Astrocyte (in vitro differentiated cells and primary cell): Measurements from ENCODE around the gene TMTC2. TPM values are rescaled to one million over a fixed set of nuclear protein-coding genes. Genes with fewer than 3 reads are reported as not detected.

Experiments used
- DNase-seq: peaks from one replicate; pipeline ENCODE4 v3.0.0-alpha.2; 2010; ENCODE audit warnings: low read depth
- FAIRE-seq: peaks from 2 replicates; lab custom pipeline; 2011; peaks lifted over from hg19 to GRCh38; lab: Jason Lieb, UNC
- H2AFZ ChIP-seq: 2 replicates; pipeline ENCODE4 v1.6.0; 2012; ENCODE audit warnings: low read depth, low read length, inconsistent platforms
- H3K27ac ChIP-seq: 2 replicates; pipeline ENCODE4 v1.5.1; 2011; ENCODE audit warnings: low read depth, low read length, inconsistent platforms
- H3K27me3 ChIP-seq: 2 replicates; pipeline ENCODE4 v1.6.0; 2011; ENCODE audit warnings: low read length, inconsistent platforms; ENCODE audit not compliant: insufficient read depth
- H3K36me3 ChIP-seq: 2 replicates; pipeline ENCODE4 v1.5.1; 2011; ENCODE audit warnings: low read length, inconsistent platforms; ENCODE audit not compliant: insufficient read depth
- H3K4me1 ChIP-seq: 2 replicates; pipeline ENCODE4 v1.5.1; 2011; ENCODE audit warnings: low read length, inconsistent platforms; ENCODE audit not compliant: insufficient read depth
- H3K4me2 ChIP-seq: 2 replicates; pipeline ENCODE4 v1.6.0; 2012; ENCODE audit warnings: low read length, inconsistent platforms
- H3K4me3 ChIP-seq: 2 replicates; pipeline ENCODE4 v1.5.1; 2011; ENCODE audit warnings: low read depth, mild to moderate bottlenecking, low read length, inconsistent platforms; ENCODE audit not compliant: insufficient read depth
- H3K79me2 ChIP-seq: 2 replicates; pipeline ENCODE4 v1.6.0; 2012; ENCODE audit warnings: mild to moderate bottlenecking, low read length, inconsistent platforms; ENCODE audit not compliant: insufficient read depth
- H3K9ac ChIP-seq: 2 replicates; pipeline ENCODE4 v1.6.0; 2012; ENCODE audit warnings: mild to moderate bottlenecking, low read length, inconsistent platforms
- H3K9me3 ChIP-seq: 2 replicates; pipeline ENCODE4 v1.5.1; 2012; ENCODE audit warnings: low read depth, mild to moderate bottlenecking, low read length, inconsistent platforms; ENCODE audit not compliant: insufficient read depth
- H4K20me1 ChIP-seq: 2 replicates; pipeline ENCODE4 v1.6.0; 2012; ENCODE audit warnings: low read length, inconsistent platforms; ENCODE audit not compliant: insufficient read depth
- H3K27ac Mint-ChIP-seq: one replicate; pipeline ENCODE4 v1.8.0; 2021; ENCODE audit warnings: mild to moderate bottlenecking, mixed read lengths; ENCODE audit not compliant: unreplicated experiment
- H3K27me3 Mint-ChIP-seq: one replicate; pipeline ENCODE4 v1.8.0; 2021; ENCODE audit warnings: low read depth, mixed read lengths; ENCODE audit not compliant: unreplicated experiment
- H3K36me3 Mint-ChIP-seq: one replicate; pipeline ENCODE4 v1.8.0; 2021; ENCODE audit warnings: low read depth, mixed read lengths; ENCODE audit not compliant: unreplicated experiment
- H3K4me1 Mint-ChIP-seq: one replicate; pipeline ENCODE4 v1.8.0; 2021; ENCODE audit warnings: low read depth, mixed read lengths; ENCODE audit not compliant: unreplicated experiment
- H3K4me3 Mint-ChIP-seq: one replicate; pipeline ENCODE4 v1.8.0; 2021; ENCODE audit warnings: mild to moderate bottlenecking, moderate library complexity, mixed read lengths; ENCODE audit not compliant: unreplicated experiment
- H3K9me3 Mint-ChIP-seq: one replicate; pipeline ENCODE4 v1.8.0; 2021; ENCODE audit warnings: mild to moderate bottlenecking, mixed read lengths; ENCODE audit not compliant: unreplicated experiment
- CTCF ChIP-seq: IDR thresholded peaks from 2 replicates; pipeline ENCODE4 v1.5.1; 2011; ENCODE audit warnings: low read depth, mild to moderate bottlenecking, inconsistent platforms, low read length, moderate library complexity; ENCODE audit not compliant: insufficient read depth
- EZH2 ChIP-seq: IDR thresholded peaks from 2 replicates; pipeline ENCODE4 v1.6.1; 2012; ENCODE audit warnings: mild to moderate bottlenecking, low read length, inconsistent platforms; ENCODE audit not compliant: insufficient read depth
- total RNA-seq: library from RNA; stranded (reverse); gene quantifications from 2 replicates; pipeline ENCODE4 v1.2.1, GENCODE V29; 2021

Gene TMTC2
- total RNA-seq, 1 donor from 2014 or later = 2.2 TPM

- Mint-ChIP-seq H3K27ac (no peak overlapping the region), H3K36me3 (no peaks in the 10 kb centered on the region), H3K27me3 (no peaks in the 10 kb centered on the region), H3K4me1 (no peaks in the 10 kb centered on the region), H3K9me3 (no peaks in the 10 kb centered on the region), H3K4me3 (no peak overlapping the region)
- no peaks in the 10 kb centered on the region for H3K4me1 ChIP-seq
- FAIRE-seq = no peak
- H4K20me1 ChIP-seq = no peaks in the 10 kb centered on the region
- H3K4me2 ChIP-seq = no peak overlapping the region
- H3K79me2 ChIP-seq = no peaks in the 10 kb centered on the region
- H3K36me3 ChIP-seq = no peaks in the 10 kb centered on the region
- no peaks in the 10 kb centered on the region for H3K27me3 ChIP-seq
- H2AFZ ChIP-seq = no peak overlapping the region
- no peak overlapping the region for H3K27ac ChIP-seq
- no peak for TF ChIP-seq EZH2
- no peak for TF ChIP-seq CTCF
- no peak overlapping the region for H3K9ac ChIP-seq
- H3K4me3 ChIP-seq = no peak overlapping the region
- no peak for DNase-seq
- H3K9me3 ChIP-seq = peaks cover 3% of the 10 kb centered on the region
These were observed 449.7 kb downstream of the TMTC2 start for GRCh38 chr12:83136411-83136810.

GRCh38 chr12:83140135-83140534, 453.4 kb downstream of the TMTC2 start:
- peaks cover 3% of the 10 kb centered on the region for H3K9me3 ChIP-seq
- no peaks in the 10 kb centered on the region for H4K20me1 ChIP-seq
- no peak overlapping the region for H3K4me2 ChIP-seq
- H3K4me1 Mint-ChIP-seq = no peaks in the 10 kb centered on the region
- H3K4me3 ChIP-seq = no peak overlapping the region
- no peak for FAIRE-seq
- no peak overlapping the region for H3K4me3 Mint-ChIP-seq
- H3K27ac Mint-ChIP-seq = no peak overlapping the region
- DNase-seq = no peak
- no peaks in the 10 kb centered on the region for H3K27me3 Mint-ChIP-seq
- no peak for TF ChIP-seq CTCF
- no peak for TF ChIP-seq EZH2
- H2AFZ ChIP-seq = no peak overlapping the region
- H3K36me3 ChIP-seq = no peaks in the 10 kb centered on the region
- no peak overlapping the region for H3K9ac ChIP-seq
- H3K79me2 ChIP-seq = no peaks in the 10 kb centered on the region
- no peaks in the 10 kb centered on the region for H3K27me3 ChIP-seq
- no peaks in the 10 kb centered on the region for H3K9me3 Mint-ChIP-seq
- H3K4me1 ChIP-seq = no peaks in the 10 kb centered on the region
- H3K27ac ChIP-seq = no peak overlapping the region
- H3K36me3 Mint-ChIP-seq = no peaks in the 10 kb centered on the region

- no peaks in the 10 kb centered on the region for H3K27me3 Mint-ChIP-seq
These were observed 454.8 kb downstream of the TMTC2 start for GRCh38 chr12:83141460-83141994.

More at GRCh38 chr12:83141460-83141994, 454.8 kb downstream of the TMTC2 start:
- H3K4me2 ChIP-seq = no peak overlapping the region
- no peak overlapping the region for H3K4me3 Mint-ChIP-seq
- no peak for DNase-seq
- no peaks in the 10 kb centered on the region for H4K20me1 ChIP-seq
- TF ChIP-seq EZH2 (no peak), CTCF (no peak)
- no peaks in the 10 kb centered on the region for H3K4me1 ChIP-seq
- no peaks in the 10 kb centered on the region for H3K4me1 Mint-ChIP-seq
- no peaks in the 10 kb centered on the region for H3K27me3 ChIP-seq
- no peaks in the 10 kb centered on the region for H3K9me3 Mint-ChIP-seq
- no peaks in the 10 kb centered on the region for H3K79me2 ChIP-seq
- H2AFZ ChIP-seq = no peak overlapping the region
- peaks cover 3% of the 10 kb centered on the region for H3K9me3 ChIP-seq
- no peak overlapping the region for H3K27ac Mint-ChIP-seq
- H3K9ac ChIP-seq = no peak overlapping the region
- H3K36me3 Mint-ChIP-seq = no peaks in the 10 kb centered on the region
- H3K27ac ChIP-seq = no peak overlapping the region
- H3K36me3 ChIP-seq = no peaks in the 10 kb centered on the region
- H3K4me3 ChIP-seq = no peak overlapping the region
- no peak for FAIRE-seq
